Measurements from ENCODE around the gene TSC2. TPM values are rescaled to one million over a fixed set of nuclear protein-coding genes. Genes with fewer than 3 reads are reported as not detected.

Gene TSC2
- total RNA-seq, 2 donors from 2014 or later, result 73.9 to 152 TPM

DNA sequence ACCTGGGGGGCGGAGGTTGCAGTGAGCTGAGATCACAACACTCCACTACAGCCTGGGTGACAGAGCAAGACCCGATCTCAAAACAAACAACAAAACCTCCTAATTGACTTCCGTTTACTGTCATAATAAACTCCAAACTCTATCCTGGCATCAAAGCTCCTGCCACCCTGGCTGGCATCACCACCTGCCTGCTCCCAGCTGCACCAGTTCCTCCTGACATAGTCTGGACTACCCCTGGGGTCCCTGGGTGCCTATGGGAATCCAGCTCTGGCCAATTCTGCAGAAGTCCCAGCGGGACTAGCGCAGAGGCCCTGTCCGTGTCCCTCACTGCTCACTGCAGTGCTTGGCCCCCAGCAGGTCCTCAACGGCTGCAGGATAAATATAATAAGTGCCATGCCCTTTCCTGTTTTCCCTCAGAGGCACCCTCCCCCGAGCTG is 874 bp upstream of the TSC2 start:
- H3K9me3 ChIP-seq, result no peaks in the 10 kb centered on the region
- WGBS, 2 donors, result 2 to 21% methylated on average over 7 to 8 of the region's 8 CpGs
- DNase-seq, result no peak
- peak overlapping the region in 3 of 4 donors; percentile 40 to 65 (median 64) for H3K27ac ChIP-seq
- H3K36me3 ChIP-seq (replicated peaks in 1 of 2; ENCODE audit: insufficient read depth in 1 of 2, low read depth in 2 of 2), result no peaks in the 10 kb centered on the region
- intact Hi-C loops (cut with DNase I), result no loop called here
- H3K4me1 ChIP-seq, result peaks cover 18% of the 10 kb centered on the region
- TF ChIP-seq POLR2A (IDR thresholded peaks at IDR 0.05), result no peak
- TF ChIP-seq, protein P1, sequence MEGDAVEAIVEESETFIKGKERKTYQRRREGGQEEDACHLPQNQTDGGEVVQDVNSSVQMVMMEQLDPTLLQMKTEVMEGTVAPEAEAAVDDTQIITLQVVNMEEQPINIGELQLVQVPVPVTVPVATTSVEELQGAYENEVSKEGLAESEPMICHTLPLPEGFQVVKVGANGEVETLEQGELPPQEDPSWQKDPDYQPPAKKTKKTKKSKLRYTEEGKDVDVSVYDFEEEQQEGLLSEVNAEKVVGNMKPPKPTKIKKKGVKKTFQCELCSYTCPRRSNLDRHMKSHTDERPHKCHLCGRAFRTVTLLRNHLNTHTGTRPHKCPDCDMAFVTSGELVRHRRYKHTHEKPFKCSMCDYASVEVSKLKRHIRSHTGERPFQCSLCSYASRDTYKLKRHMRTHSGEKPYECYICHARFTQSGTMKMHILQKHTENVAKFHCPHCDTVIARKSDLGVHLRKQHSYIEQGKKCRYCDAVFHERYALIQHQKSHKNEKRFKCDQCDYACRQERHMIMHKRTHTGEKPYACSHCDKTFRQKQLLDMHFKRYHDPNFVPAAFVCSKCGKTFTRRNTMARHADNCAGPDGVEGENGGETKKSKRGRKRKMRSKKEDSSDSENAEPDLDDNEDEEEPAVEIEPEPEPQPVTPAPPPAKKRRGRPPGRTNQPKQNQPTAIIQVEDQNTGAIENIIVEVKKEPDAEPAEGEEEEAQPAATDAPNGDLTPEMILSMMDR (IDR thresholded peaks at IDR 0.05), result no peak
- H3K4me3 ChIP-seq, result peak overlapping the region; percentile 66 to 67
- ATAC-seq, result no peak
- no peaks in the 10 kb centered on the region for H3K27me3 ChIP-seq

DNA sequence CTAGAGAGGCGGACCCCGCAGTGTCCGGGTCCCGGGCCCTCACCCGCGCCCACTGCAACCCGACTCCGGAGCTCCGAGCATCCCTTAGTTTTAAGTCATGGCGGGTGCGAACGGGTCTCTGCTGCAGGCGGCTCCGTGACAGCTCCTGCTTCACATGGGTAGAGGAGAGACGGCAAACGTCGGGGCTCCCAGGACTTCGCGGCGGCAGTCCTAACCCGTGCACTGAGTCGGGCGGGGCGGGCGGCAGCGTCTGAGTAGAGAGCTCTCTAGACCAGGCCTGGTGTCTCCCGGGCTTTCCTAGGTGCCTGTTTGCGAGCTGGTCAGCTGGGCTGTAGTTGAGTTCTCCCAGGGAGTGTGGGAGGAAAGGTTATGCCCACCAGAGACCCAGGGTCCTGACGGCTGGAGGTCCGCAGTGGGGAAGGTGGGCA is 345 bp downstream of the TSC2 start:
- no peak for TF ChIP-seq POLR2A (IDR thresholded peaks at IDR 0.05)
- TF ChIP-seq, protein P1 (IDR thresholded peaks at IDR 0.05), result no peak

DNA sequence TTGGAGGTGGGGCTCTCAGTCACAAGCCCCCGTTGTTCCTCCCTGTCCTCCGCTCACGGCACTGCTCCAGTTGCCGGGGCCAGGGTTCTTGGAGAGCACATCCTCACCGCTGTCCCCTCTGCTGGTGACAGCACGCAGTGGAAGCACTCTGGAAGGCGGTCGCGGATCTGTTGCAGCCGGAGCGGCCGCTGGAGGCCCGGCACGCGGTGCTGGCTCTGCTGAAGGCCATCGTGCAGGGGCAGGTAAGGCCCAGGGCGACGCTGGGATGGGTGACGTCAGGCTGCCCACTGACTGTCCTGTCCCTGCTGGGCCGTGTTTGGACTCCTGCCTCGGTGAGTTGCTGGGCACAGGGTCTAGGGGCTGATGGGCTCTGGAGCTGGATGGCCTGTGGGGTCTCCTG is 5.4 kb downstream of the TSC2 start:
- ATAC-seq (no peak), DNase-seq (no peak)
- WGBS, 2 donors, result 94 to 97% methylated on average over 7 to 21 of the region's 21 CpGs
- no peak for TF ChIP-seq POLR2A (IDR thresholded peaks at IDR 0.05)
- TF ChIP-seq, protein P1 (IDR thresholded peaks at IDR 0.05), result no peak
- no peak overlapping the region for H3K27ac ChIP-seq
- H3K9me3 ChIP-seq, result no peaks in the 10 kb centered on the region
- no peak overlapping the region for H3K4me3 ChIP-seq
- intact Hi-C loops (cut with DNase I), result no loop called here
- peaks cover 17% of the 10 kb centered on the region for H3K4me1 ChIP-seq
- no peaks in the 10 kb centered on the region for H3K27me3 ChIP-seq
- no peaks in the 10 kb centered on the region for H3K36me3 ChIP-seq (replicated peaks in 1 of 2; ENCODE audit: insufficient read depth in 1 of 2, low read depth in 2 of 2)

More for the DNA sequence above, 345 bp downstream of the TSC2 start:
- no peak for DNase-seq
- 0 to 1% methylated on average over 3 to 30 of the region's 30 CpGs for WGBS, 2 donors
- Histone ChIP-seq H3K9me3 (no peaks in the 10 kb centered on the region), H3K36me3 (replicated peaks in 1 of 2; ENCODE audit: insufficient read depth in 1 of 2, low read depth in 2 of 2) (no peaks in the 10 kb centered on the region), H3K4me1 (peaks cover 18% of the 10 kb centered on the region), H3K4me3 (peak overlapping the region; percentile 66 to 67), H3K27ac (peak overlapping the region; percentile 45 to 65 (median 56)), H3K27me3 (no peaks in the 10 kb centered on the region)
- no peak for ATAC-seq
- intact Hi-C loops (cut with DNase I), result no loop called here

DNA sequence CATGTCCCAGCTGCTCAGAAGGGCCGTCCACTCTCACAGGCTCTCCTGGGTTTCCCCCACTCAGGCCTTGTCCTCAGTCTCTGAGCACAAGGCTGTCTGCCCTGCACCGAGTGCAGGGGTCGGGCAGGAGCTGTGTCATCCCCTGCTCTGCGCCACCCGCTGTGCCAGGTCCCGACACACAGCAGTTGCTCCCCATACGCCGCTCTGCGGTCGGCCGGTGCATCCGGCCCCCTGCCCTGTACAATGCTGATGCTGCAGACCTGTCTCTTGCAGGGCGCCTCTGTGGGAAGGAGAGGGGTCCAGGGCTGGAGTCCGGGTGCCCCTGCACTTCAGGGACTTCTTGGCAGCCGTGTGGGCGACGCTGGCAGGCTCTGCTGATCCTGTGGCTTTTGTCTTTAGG is 6.1 kb downstream of the TSC2 start:
- TF ChIP-seq POLR2A (IDR thresholded peaks at IDR 0.05), result no peak
- TF ChIP-seq, protein P1 (IDR thresholded peaks at IDR 0.05), result no peak
- WGBS, 2 donors, result 89 to 99% methylated on average over 15 to 16 of the region's 17 CpGs
- intact Hi-C loops (cut with DNase I), result no loop called here
- ATAC-seq (no peak), DNase-seq (no peak)
- no peaks in the 10 kb centered on the region for H3K27me3 ChIP-seq
- H3K36me3 ChIP-seq (replicated peaks in 1 of 2; ENCODE audit: insufficient read depth in 1 of 2, low read depth in 2 of 2), result peaks cover 0 to 2% of the 10 kb centered on the region in 2 donors
- no peak overlapping the region for H3K27ac ChIP-seq
- H3K4me3 ChIP-seq, result no peak overlapping the region
- peaks cover 11% of the 10 kb centered on the region for H3K4me1 ChIP-seq
- H3K9me3 ChIP-seq, result no peaks in the 10 kb centered on the region

DNA sequence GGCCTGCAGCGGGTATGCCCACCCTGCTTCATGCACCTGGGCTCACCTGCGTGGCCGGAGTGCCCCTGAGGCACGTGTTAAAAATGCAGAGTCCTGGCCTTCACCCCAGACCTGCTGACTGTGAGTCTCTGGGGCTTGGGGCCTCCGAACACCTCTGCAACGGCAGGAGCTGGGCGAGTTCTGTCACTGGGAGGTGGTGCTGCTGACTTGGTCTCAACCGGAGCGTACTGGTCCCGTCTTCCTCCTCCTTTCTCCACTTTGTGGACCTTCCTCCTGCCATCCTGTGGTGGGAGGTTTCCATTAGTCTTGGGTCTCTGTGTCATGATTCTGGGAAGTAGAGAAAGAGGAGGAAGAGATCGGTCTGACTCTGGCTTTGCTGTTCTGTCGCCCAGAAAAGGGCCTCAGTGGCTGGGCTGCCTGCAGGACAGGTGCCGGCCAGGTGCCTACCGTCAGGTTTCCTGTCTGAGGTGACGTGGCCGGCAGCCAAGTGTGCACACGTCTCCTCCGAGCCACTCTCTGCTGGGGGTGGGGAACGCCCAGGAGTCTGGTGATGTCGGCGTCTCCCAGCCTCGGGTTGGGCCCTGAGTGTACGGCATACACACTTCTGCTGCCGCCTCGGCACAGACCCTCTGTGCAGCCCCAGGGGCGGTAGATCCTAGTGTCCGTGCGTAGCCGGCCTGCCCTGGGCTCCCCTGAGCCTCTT is 6.9 kb downstream of the TSC2 start:
- Histone ChIP-seq H3K9me3 (no peaks in the 10 kb centered on the region), H3K27ac (peak overlapping the region in 3 of 4 donors; percentile 64 to 72 (median 69)), H3K4me1 (peaks cover 8% of the 10 kb centered on the region), H3K4me3 (no peak overlapping the region), H3K27me3 (no peaks in the 10 kb centered on the region), H3K36me3 (replicated peaks in 1 of 2; ENCODE audit: insufficient read depth in 1 of 2, low read depth in 2 of 2) (peaks cover 0 to 2% of the 10 kb centered on the region in 2 donors)
- TF ChIP-seq POLR2A (IDR thresholded peaks at IDR 0.05), result no peak
- TF ChIP-seq, protein P1 (IDR thresholded peaks at IDR 0.05), result no peak
- WGBS, 2 donors, result 59 to 74% methylated on average over 3 to 29 of the region's 29 CpGs
- peak; percentile 73 for ATAC-seq
- intact Hi-C loops (cut with DNase I), result no loop called here
- peak; percentile 56 to 89 (median 83) for DNase-seq
